GM21447 (cell line): ENCODE measurements around the gene SERPINB5.

ENCODE experiments used
- ATAC-seq: cut with Tn5 transposase; IDR thresholded peaks from one replicate; pipeline ENCODE4 v1.9.1; 2021; ENCODE audit not compliant: unreplicated experiment

SERPINB5 gene

GRCh38 chr18:63523660-63524059 is 46.9 kb downstream of the SERPINB5 start:
- ATAC-seq, result no peak

GRCh38 chr18:63527251-63527650 is 50.5 kb downstream of the SERPINB5 start:
- ATAC-seq, result no peak

- ATAC-seq, result no peak
Observed at GRCh38 chr18:63528863-63529492, 52.2 kb downstream of the SERPINB5 start.

GRCh38 chr18:63532471-63532870 is 55.7 kb downstream of the SERPINB5 start:
- no peak for ATAC-seq

GRCh38 chr18:63534615-63535014 is 57.9 kb downstream of the SERPINB5 start:
- no peak for ATAC-seq

- no peak for ATAC-seq
Observed at GRCh38 chr18:63539904-63540510, 63.2 kb downstream of the SERPINB5 start.

GRCh38 chr18:63542069-63542468 is 65.3 kb downstream of the SERPINB5 start, which contains the start of gene SERPINB12:
SERPINB12 (plus strand) TSS chr18:63542369; CDS start chr18:63556160, 13,791 bp downstream.
- ATAC-seq, result no peak

- ATAC-seq, result no peak
Observed at GRCh38 chr18:63544017-63544416, 67.3 kb downstream of the SERPINB5 start.

- ATAC-seq, result no peak
Observed at GRCh38 chr18:63545000-63545399, 68.2 kb downstream of the SERPINB5 start.

- ATAC-seq, result no peak
Observed at GRCh38 chr18:63550068-63550467, 73.3 kb downstream of the SERPINB5 start.

GRCh38 chr18:63551769-63552168 is 75.0 kb downstream of the SERPINB5 start:
- ATAC-seq, result no peak

- no peak for ATAC-seq
Observed at GRCh38 chr18:63552581-63552980, 75.8 kb downstream of the SERPINB5 start.

- no peak for ATAC-seq
Observed at GRCh38 chr18:63553081-63553480, 76.3 kb downstream of the SERPINB5 start.
